ACHN (cell line): ENCODE measurements around the gene SRRM4.

Experiments used
- DNase-seq: peaks from one replicate; pipeline ENCODE4 v3.0.0-alpha.2; 2015
- in situ Hi-C: cut with HindIII; loops from 2 replicates; pipeline ENCODE4 v1.10.0; 2017; ENCODE audit warnings: low sequenced_read_pairs, low pct_ligation_motif_present, low pct_unique_long_range_greater_than_20kb

Gene SRRM4

DNA sequence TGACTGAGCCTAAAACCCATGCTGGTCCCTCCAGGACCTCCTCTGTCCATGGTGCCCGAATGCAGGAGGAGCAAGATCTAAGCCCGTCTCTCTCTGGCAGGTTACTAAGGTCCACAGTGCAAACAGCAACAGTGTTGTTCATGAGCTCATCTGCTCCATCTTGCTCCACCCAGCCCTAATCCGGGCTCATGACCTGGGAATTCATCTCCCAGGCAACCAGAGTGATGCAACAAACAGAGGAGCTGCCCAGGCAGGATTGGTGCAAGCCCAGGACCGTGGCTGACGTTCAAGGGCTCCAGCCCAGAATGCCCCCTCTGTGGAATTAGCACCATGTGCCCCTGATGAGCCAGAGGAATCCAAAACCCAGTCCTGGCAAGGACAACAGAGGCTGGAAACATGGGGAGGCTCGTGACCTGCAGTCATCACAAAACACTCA lies 227.3 kb downstream of the SRRM4 start:
- peak; percentile 47 for DNase-seq
- in situ Hi-C loops = no loop called here

- no peak for DNase-seq
- in situ Hi-C loops = no loop called here
These were observed 230.5 kb downstream of the SRRM4 start for GRCh38 chr12:119211884-119212283.
